HCT116 (cell line): Measurements from ENCODE around the gene CDH4. TPM values are rescaled to one million over a fixed set of nuclear protein-coding genes. Genes with fewer than 3 reads are reported as not detected.

Source experiments
- ATAC-seq: fragments of 200-7000 bp; cut with Tn5 transposase; 2 replicates; pipeline ENCODE4 v1.9.1; 2020; ENCODE audit warnings: mild to moderate bottlenecking, moderate library complexity
- BruUV-seq: library from RNA; stranded (reverse); fragments of 400-500 nt; replicated peaks from 2 replicates; lab custom pipeline; 2021; lab: Mats Ljungman, UMichigan
- CTCF ChIA-PET: fragments of 300-600 bp; sonication (Branson Sonifier 250); formaldehyde crosslinking; loops from one replicate; lab custom pipeline; 2021; ENCODE audit warnings: antibody characterized with exemption; lab: Charles Lee
- POLR2A ChIA-PET: fragments of 300-600, 350-600 bp; sonication (Branson Sonifier 250); formaldehyde crosslinking; loops from one replicate; lab custom pipeline; 2021; ENCODE audit warnings: antibody characterized with exemption; lab: Charles Lee
- RAD21 ChIA-PET, 2 experiments: fragments of 300-600 bp; sonication (Branson Sonifier 250); formaldehyde crosslinking; loops; one replicate each; lab custom pipeline; 2023; ENCODE audit warnings: low total read pairs in 2 of 2; ENCODE audit not compliant: uncharacterized antibody in 2 of 2, unreplicated experiment in 2 of 2, low non-redundant PET in 1 of 2; lab: Charles Lee
- DNase-seq: peaks from one replicate; pipeline ENCODE4 v3.0.0-alpha.2; 2010; ENCODE audit warnings: low read depth, low spot score
- H2AFZ ChIP-seq: fragments of 200-600 bp; shearing (Covaris generic), sonication (generic); 2 replicates; pipeline ENCODE4 v1.6.1; 2017; ENCODE audit warnings: low read depth, mixed run types, mixed read lengths, antibody characterized with exemption, low read length; ENCODE audit not compliant: poor library complexity, severe bottlenecking
- H3K27ac ChIP-seq: 2 replicates; pipeline ENCODE4 v1.5.1; 2012; ENCODE audit warnings: low read depth, low read length
- H3K27me3 ChIP-seq: fragments of 200-600 bp; sonication (generic); 2 replicates; pipeline ENCODE4 v1.6.1; 2016; ENCODE audit warnings: mixed run types, low read length, mixed read lengths; ENCODE audit not compliant: insufficient read depth
- H3K36me3 ChIP-seq, 2 experiments: fragments of 200-500 bp in 1 of 2; fragments of 200-600 bp in 1 of 2; sonication (Bioruptor generic) in 1 of 2; sonication (generic) in 1 of 2; 2 replicates each; pipeline versions ENCODE4 v1.5.1 to v1.6.1; 2014 to 2016; ENCODE audit warnings: low read length in 2 of 2, inconsistent platforms in 1 of 2, mixed read lengths in 1 of 2, mixed run types in 1 of 2; ENCODE audit not compliant: insufficient read depth in 2 of 2, control insufficient read depth in 1 of 2
- H3K4me1 ChIP-seq, 2 experiments: fragments of 200-600 bp in 1 of 2; sonication (generic) in 1 of 2; 2 replicates each; pipeline versions ENCODE4 v1.5.1 to v1.6.1; 2012 to 2017; ENCODE audit warnings: low read length in 2 of 2, inconsistent platforms in 1 of 2, mild to moderate bottlenecking in 1 of 2, mixed read lengths in 1 of 2, mixed run types in 1 of 2, moderate library complexity in 1 of 2; ENCODE audit not compliant: insufficient read depth in 2 of 2, control insufficient read depth in 1 of 2
- H3K4me2 ChIP-seq: fragments of 200-600 bp; sonication (generic); 2 replicates; pipeline ENCODE4 v1.6.1; 2017; ENCODE audit warnings: mixed run types, low read length, mixed read lengths
- H3K4me3 ChIP-seq, 2 experiments: fragments of 200-600 bp in 1 of 2; sonication (generic) in 1 of 2; replicated peaks in 1 of 2; 2 replicates each; pipeline ENCODE4 v1.5.1; 2011 to 2016; ENCODE audit warnings: low read length in 2 of 2, control low read depth in 1 of 2, low read depth in 1 of 2, mild to moderate bottlenecking in 1 of 2, mixed read lengths in 1 of 2, mixed run types in 1 of 2
- H3K79me2 ChIP-seq: fragments of 200-600 bp; sonication (generic); 2 replicates; pipeline ENCODE4 v1.6.1; 2017; ENCODE audit warnings: mild to moderate bottlenecking, mixed run types, low read length, moderate library complexity, mixed read lengths; ENCODE audit not compliant: insufficient read depth
- H3K9ac ChIP-seq: fragments of 200-600 bp; sonication (generic); 2 replicates; pipeline ENCODE4 v1.6.1; 2016; ENCODE audit warnings: low read length, mixed read lengths
- H3K9me2 ChIP-seq: fragments of 200-600 bp; sonication (generic), shearing (Covaris generic); 2 replicates; pipeline ENCODE4 v1.6.1; 2017; ENCODE audit warnings: mixed run types, mild to moderate bottlenecking, moderate library complexity; ENCODE audit not compliant: insufficient read depth
- H3K9me3 ChIP-seq, 2 experiments: fragments of 200-500 bp in 1 of 2; fragments of 200-600 bp in 1 of 2; sonication (Bioruptor generic) in 1 of 2; sonication (generic) in 1 of 2; 2 replicates each; pipeline ENCODE4 v1.6.1; 2014 to 2017; ENCODE audit warnings: low read length in 2 of 2, mixed read lengths in 2 of 2, inconsistent platforms in 1 of 2, low read depth in 1 of 2, mild to moderate bottlenecking in 1 of 2, mixed run types in 1 of 2, moderate library complexity in 1 of 2; ENCODE audit not compliant: control insufficient read depth in 1 of 2, insufficient read depth in 1 of 2
- H4K20me1 ChIP-seq: fragments of 200-600 bp; sonication (generic), shearing (Covaris generic); 2 replicates; pipeline ENCODE4 v1.6.1; 2017; ENCODE audit warnings: mixed run types, mild to moderate bottlenecking, moderate library complexity; ENCODE audit not compliant: insufficient read depth
- CBX3 ChIP-seq: IDR thresholded peaks from 2 replicates; pipeline ENCODE4 v1.6.1; 2012; ENCODE audit warnings: low read depth
- EGR1 ChIP-seq: IDR thresholded peaks from 2 replicates; pipeline ENCODE4 v1.6.1; 2012; ENCODE audit warnings: low read depth
- ELF1 ChIP-seq: IDR thresholded peaks from 2 replicates; pipeline ENCODE4 v1.6.1; 2012; ENCODE audit warnings: low read depth, borderline replicate concordance
- EZH2 ChIP-seq: fragments of 200-600 bp; sonication (generic); IDR thresholded peaks from 2 replicates; pipeline ENCODE4 v1.6.1; 2017; ENCODE audit warnings: antibody characterized with exemption, mixed run types
- EZH2phosphoT487 ChIP-seq: fragments of 200-600 bp; IDR thresholded peaks from 2 replicates; pipeline ENCODE4 v1.6.1; 2018; ENCODE audit warnings: antibody characterized with exemption, borderline replicate concordance
- FOSL1 ChIP-seq: IDR thresholded peaks from 2 replicates; pipeline ENCODE4 v1.6.1; 2012; ENCODE audit warnings: low read depth
- JUND ChIP-seq: IDR thresholded peaks from 2 replicates; pipeline ENCODE4 v1.6.1; 2012
- POLR2A ChIP-seq: IDR thresholded peaks from 2 replicates; pipeline ENCODE4 v1.7.0; 2011; ENCODE audit warnings: borderline replicate concordance; ENCODE audit not compliant: insufficient read depth, insufficient read length; ENCODE audit errors: extremely low read depth
- POLR2AphosphoS5 ChIP-seq: IDR thresholded peaks from 2 replicates; pipeline ENCODE4 v1.6.1; 2011; ENCODE audit warnings: mild to moderate bottlenecking, low read depth, low read length, moderate library complexity
- SIN3A ChIP-seq: IDR thresholded peaks from 2 replicates; pipeline ENCODE4 v1.6.1; 2012; ENCODE audit warnings: low read depth
- SRF ChIP-seq: IDR thresholded peaks from 2 replicates; pipeline ENCODE4 v1.6.1; 2012; ENCODE audit warnings: low read depth
- ZFX ChIP-seq: fragments of 450-650 bp; IDR thresholded peaks from 2 replicates; pipeline ENCODE4 v1.6.1; 2017
- intact Hi-C: fragments of 100-400 bp; cut with micrococcal nuclease; formaldehyde crosslinking; loops from 2 replicates; pipeline ENCODE4 v1.10.0; 2022
- total RNA-seq: library from RNA; stranded (reverse); gene quantifications from one replicate; pipeline ENCODE4 v1.2.1, GENCODE V29; 2021; ENCODE audit not compliant: unreplicated experiment
- TF ChIP-seq, protein P1 (sequence below): IDR thresholded peaks from 2 replicates; pipeline ENCODE4 v1.6.1; 2012
- TF ChIP-seq, protein P2 (sequence below), 3 experiments: fragments of 200-600 bp in 1 of 3; sonication (generic) in 1 of 3; IDR thresholded peaks in 2 of 3; conservative IDR thresholded peaks in 1 of 3; 2 replicates each; pipeline ENCODE4 v1.5.1; 2012 to 2017; ENCODE audit warnings: low read depth in 2 of 3, low read length in 2 of 3, antibody characterized with exemption in 1 of 3, borderline replicate concordance in 1 of 3, control low read depth in 1 of 3, mild to moderate bottlenecking in 1 of 3, mixed read lengths in 1 of 3, mixed run types in 1 of 3, moderate library complexity in 1 of 3; ENCODE audit not compliant: insufficient read depth in 1 of 3
- TF ChIP-seq, protein P3 (sequence below): IDR thresholded peaks from 2 replicates; pipeline ENCODE4 v1.6.1; 2012
- TF ChIP-seq, protein P4 (sequence below): IDR thresholded peaks from 2 replicates; pipeline ENCODE4 v1.6.1; 2011; ENCODE audit warnings: mild to moderate bottlenecking, low read length, moderate library complexity; ENCODE audit not compliant: insufficient replicate concordance; ENCODE audit errors: extremely low read depth

CDH4 gene
- total RNA-seq, 1 experiment from 2014 or later = not detected

DNA sequence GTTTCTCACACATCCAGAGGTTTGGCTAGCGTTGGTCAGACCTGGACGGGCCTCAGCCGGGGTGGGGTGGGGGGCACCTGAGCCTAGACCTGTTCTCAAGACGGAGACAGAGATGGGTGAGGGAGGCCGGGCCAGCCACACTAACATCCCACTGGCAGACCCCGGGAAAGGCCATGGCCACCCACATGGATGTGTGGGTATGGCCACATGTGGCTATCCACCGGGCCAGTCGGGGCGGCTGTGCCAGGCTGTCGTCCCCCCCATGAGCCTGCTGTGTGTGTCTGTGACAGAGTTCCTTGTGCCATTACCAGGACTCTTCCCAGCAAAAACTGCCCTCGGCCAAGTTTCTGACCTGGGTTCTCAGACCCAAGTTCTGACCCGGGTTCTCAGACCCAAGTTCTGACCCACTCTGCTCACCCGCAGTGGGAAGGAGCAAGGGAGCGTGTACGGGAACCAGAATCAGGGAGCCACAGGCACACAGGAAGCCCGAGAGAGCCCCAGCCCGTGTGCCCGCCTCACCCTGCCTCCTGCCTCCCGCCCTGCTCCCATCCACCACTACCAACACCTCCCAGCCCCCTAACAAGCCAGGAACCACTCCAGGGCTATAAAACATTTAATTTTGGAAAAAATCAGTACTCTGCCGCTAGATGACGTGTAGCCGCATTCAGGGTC, 558.1 kb downstream of the CDH4 start:
- Histone ChIP-seq H3K9me2 (no peaks in the 10 kb centered on the region), H3K79me2 (no peaks in the 10 kb centered on the region), H4K20me1 (no peaks in the 10 kb centered on the region), H2AFZ (no peak overlapping the region), H3K36me3 (no peaks in the 10 kb centered on the region), H3K9ac (no peak overlapping the region), H3K27ac (no peak overlapping the region), H3K4me3 (no peak overlapping the region), H3K9me3 (no peaks in the 10 kb centered on the region), H3K4me1 (no peaks in the 10 kb centered on the region), H3K27me3 (peaks cover 61% of the 10 kb centered on the region), H3K4me2 (no peak overlapping the region)
- intact Hi-C loops = no loop called here
- POLR2A ChIA-PET = no interaction called here
- RAD21 ChIA-PET = no interaction called here
- ATAC-seq = no peak
- DNase-seq = no peak
- no TSS peak for BruUV-seq
- TF ChIP-seq, protein P1, sequence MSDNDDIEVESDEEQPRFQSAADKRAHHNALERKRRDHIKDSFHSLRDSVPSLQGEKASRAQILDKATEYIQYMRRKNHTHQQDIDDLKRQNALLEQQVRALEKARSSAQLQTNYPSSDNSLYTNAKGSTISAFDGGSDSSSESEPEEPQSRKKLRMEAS = no peak
- TF ChIP-seq, protein P2, sequence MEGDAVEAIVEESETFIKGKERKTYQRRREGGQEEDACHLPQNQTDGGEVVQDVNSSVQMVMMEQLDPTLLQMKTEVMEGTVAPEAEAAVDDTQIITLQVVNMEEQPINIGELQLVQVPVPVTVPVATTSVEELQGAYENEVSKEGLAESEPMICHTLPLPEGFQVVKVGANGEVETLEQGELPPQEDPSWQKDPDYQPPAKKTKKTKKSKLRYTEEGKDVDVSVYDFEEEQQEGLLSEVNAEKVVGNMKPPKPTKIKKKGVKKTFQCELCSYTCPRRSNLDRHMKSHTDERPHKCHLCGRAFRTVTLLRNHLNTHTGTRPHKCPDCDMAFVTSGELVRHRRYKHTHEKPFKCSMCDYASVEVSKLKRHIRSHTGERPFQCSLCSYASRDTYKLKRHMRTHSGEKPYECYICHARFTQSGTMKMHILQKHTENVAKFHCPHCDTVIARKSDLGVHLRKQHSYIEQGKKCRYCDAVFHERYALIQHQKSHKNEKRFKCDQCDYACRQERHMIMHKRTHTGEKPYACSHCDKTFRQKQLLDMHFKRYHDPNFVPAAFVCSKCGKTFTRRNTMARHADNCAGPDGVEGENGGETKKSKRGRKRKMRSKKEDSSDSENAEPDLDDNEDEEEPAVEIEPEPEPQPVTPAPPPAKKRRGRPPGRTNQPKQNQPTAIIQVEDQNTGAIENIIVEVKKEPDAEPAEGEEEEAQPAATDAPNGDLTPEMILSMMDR (IDR thresholded peaks at IDR 0.05 in 2 of 3, conservative IDR thresholded peaks at IDR 0.05 in 1 of 3; ENCODE audit: borderline replicate concordance in 1 of 3, insufficient read depth in 1 of 3, low read depth in 2 of 3, low read length in 2 of 3) = no peak
- TF ChIP-seq, protein P3, sequence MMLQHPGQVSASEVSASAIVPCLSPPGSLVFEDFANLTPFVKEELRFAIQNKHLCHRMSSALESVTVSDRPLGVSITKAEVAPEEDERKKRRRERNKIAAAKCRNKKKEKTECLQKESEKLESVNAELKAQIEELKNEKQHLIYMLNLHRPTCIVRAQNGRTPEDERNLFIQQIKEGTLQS = no peak
- TF ChIP-seq POLR2A (no peak), POLR2AphosphoS5 (no peak), SIN3A (no peak), EZH2phosphoT487 (no peak), EGR1 (no peak), FOSL1 (no peak), ELF1 (no peak), JUND (no peak), CBX3 (no peak), ZFX (no peak), EZH2 (no peak), SRF (no peak)
- TF ChIP-seq, protein P4, sequence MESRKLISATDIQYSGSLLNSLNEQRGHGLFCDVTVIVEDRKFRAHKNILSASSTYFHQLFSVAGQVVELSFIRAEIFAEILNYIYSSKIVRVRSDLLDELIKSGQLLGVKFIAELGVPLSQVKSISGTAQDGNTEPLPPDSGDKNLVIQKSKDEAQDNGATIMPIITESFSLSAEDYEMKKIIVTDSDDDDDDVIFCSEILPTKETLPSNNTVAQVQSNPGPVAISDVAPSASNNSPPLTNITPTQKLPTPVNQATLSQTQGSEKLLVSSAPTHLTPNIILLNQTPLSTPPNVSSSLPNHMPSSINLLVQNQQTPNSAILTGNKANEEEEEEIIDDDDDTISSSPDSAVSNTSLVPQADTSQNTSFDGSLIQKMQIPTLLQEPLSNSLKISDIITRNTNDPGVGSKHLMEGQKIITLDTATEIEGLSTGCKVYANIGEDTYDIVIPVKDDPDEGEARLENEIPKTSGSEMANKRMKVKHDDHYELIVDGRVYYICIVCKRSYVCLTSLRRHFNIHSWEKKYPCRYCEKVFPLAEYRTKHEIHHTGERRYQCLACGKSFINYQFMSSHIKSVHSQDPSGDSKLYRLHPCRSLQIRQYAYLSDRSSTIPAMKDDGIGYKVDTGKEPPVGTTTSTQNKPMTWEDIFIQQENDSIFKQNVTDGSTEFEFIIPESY = no peak
- CTCF ChIA-PET = no interaction called here
